Activated CD8-positive, alpha-beta memory T cell treated with anti-CD3 and anti-CD28 coated beads, Interleukin-2, amount 10 ng/mL, durations not matched to agents 7 days and 5 days (primary cell): ENCODE results near the gene PHC3. TPM values are rescaled to one million over a fixed set of nuclear protein-coding genes. Genes with fewer than 3 reads are reported as not detected.
"Not testable (repeated sequence)": the region's sequence is repeated elsewhere in the genome, so short reads cannot be mapped to it uniquely, and the experiment has no call there.

Experiments used
- ATAC-seq: fragments of 150-1000 bp; cut with Tn5 transposase; one replicate; pipeline ENCODE4 v1.10.0; 2021; ENCODE audit warnings: moderate library complexity
- CTCF ChIA-PET: fragments of 350-600 bp; sonication (Branson Sonifier 250); formaldehyde crosslinking; loops from one replicate; lab custom pipeline; 2021; ENCODE audit warnings: antibody characterized with exemption; lab: Charles Lee
- DNase-seq: peaks from one replicate; pipeline ENCODE4 v3.0.0-alpha.2; 2020
- H3K27ac Mint-ChIP-seq: one replicate; pipeline ENCODE4 v1.8.0; 2021; ENCODE audit warnings: mild to moderate bottlenecking, mixed read lengths
- H3K27me3 Mint-ChIP-seq: one replicate; pipeline ENCODE4 v1.8.0; 2021; ENCODE audit warnings: mixed read lengths
- H3K36me3 Mint-ChIP-seq: one replicate; pipeline ENCODE4 v1.8.0; 2021; ENCODE audit warnings: mild to moderate bottlenecking, mixed read lengths
- H3K4me1 Mint-ChIP-seq: one replicate; pipeline ENCODE4 v1.8.0; 2021; ENCODE audit warnings: mixed read lengths
- H3K4me3 Mint-ChIP-seq: one replicate; pipeline ENCODE4 v1.8.0; 2021; ENCODE audit warnings: mild to moderate bottlenecking, moderate library complexity, mixed read lengths
- H3K9me3 Mint-ChIP-seq: one replicate; pipeline ENCODE4 v1.8.0; 2022; ENCODE audit warnings: low read depth, mixed read lengths
- total RNA-seq, 2 experiments: library from RNA; stranded (reverse); gene quantifications; one replicate each; pipeline ENCODE4 v1.2.3, GENCODE V29; 2021

The PHC3 gene
- total RNA-seq, 2 experiments from 2014 or later: 51.4 to 78.3 TPM

GRCh38 chr3:170142373-170142772 is 39.2 kb downstream of the PHC3 start:
- DNase-seq (no peak), ATAC-seq (no peak)
- H3K4me1 Mint-ChIP-seq: peaks cover 14% of the 10 kb centered on the region
- CTCF ChIA-PET: interaction anchor here (1.2 kb wide), 1 partner anchor 15 kb away, joined by 3 read pairs; no protein-coding TSS in a partner anchor
- H3K36me3 Mint-ChIP-seq: peaks cover 21% of the 10 kb centered on the region
- H3K9me3 Mint-ChIP-seq: no peaks in the 10 kb centered on the region
- H3K4me3 Mint-ChIP-seq: no peak overlapping the region
- no peaks in the 10 kb centered on the region for H3K27me3 Mint-ChIP-seq
- no peak overlapping the region for H3K27ac Mint-ChIP-seq

GRCh38 chr3:170137986-170138385 is 43.5 kb downstream of the PHC3 start:
- CTCF ChIA-PET: no interaction called here
- Mint-ChIP-seq H3K27ac (no peak overlapping the region), H3K36me3 (peaks cover 41% of the 10 kb centered on the region), H3K9me3 (peaks cover 6% of the 10 kb centered on the region), H3K4me1 (peaks cover 7% of the 10 kb centered on the region), H3K27me3 (no peaks in the 10 kb centered on the region), H3K4me3 (no peak overlapping the region)
- DNase-seq (no peak), ATAC-seq (no peak)

GRCh38 chr3:170132335-170132734 is 49.2 kb downstream of the PHC3 start:
- DNase-seq: no peak
- CTCF ChIA-PET: no interaction called here
- H3K27ac Mint-ChIP-seq: no peak overlapping the region

GRCh38 chr3:170130532-170130931 is 51.0 kb downstream of the PHC3 start:
- Mint-ChIP-seq H3K27me3 (no peaks in the 10 kb centered on the region), H3K36me3 (peaks cover 51% of the 10 kb centered on the region), H3K9me3 (peaks cover 6% of the 10 kb centered on the region), H3K4me3 (no peak overlapping the region), H3K4me1 (peaks cover 24% of the 10 kb centered on the region), H3K27ac (no peak overlapping the region)
- ATAC-seq (no peak), DNase-seq (no peak)
- CTCF ChIA-PET: no interaction called here

More at GRCh38 chr3:170132335-170132734, 49.2 kb downstream of the PHC3 start:
- Mint-ChIP-seq H3K36me3 (peaks cover 61% of the 10 kb centered on the region), H3K9me3 (peaks cover 6% of the 10 kb centered on the region), H3K4me1 (peaks cover 24% of the 10 kb centered on the region), H3K27me3 (no peaks in the 10 kb centered on the region), H3K4me3 (no peak overlapping the region)
- no peak for ATAC-seq

GRCh38 chr3:170128977-170129431 is 52.5 kb downstream of the PHC3 start:
- no peaks in the 10 kb centered on the region for H3K27me3 Mint-ChIP-seq
- ATAC-seq: peak; percentile 83
- peaks cover 45% of the 10 kb centered on the region for H3K36me3 Mint-ChIP-seq
- DNase-seq: peak; percentile 49
- H3K9me3 Mint-ChIP-seq: peaks cover 2% of the 10 kb centered on the region
- CTCF ChIA-PET: interaction anchor here (0.7 to 1.4 kb wide), 6 partner anchors 14 to 228 kb away, joined by 3 to 5 read pairs (median 4); no protein-coding TSS in a partner anchor
- H3K4me3 Mint-ChIP-seq: peak overlapping the region; percentile 2
- H3K4me1 Mint-ChIP-seq: peaks cover 24% of the 10 kb centered on the region
- H3K27ac Mint-ChIP-seq: peak overlapping the region; percentile 78

- peak; percentile 71 for DNase-seq
- Mint-ChIP-seq H3K4me1 (peaks cover 20% of the 10 kb centered on the region), H3K36me3 (peaks cover 40% of the 10 kb centered on the region), H3K4me3 (peak overlapping the region; percentile 2), H3K27me3 (no peaks in the 10 kb centered on the region), H3K27ac (peak overlapping the region; percentile 78), H3K9me3 (peaks cover under 1% of the 10 kb centered on the region)
- peak; percentile 59 for ATAC-seq
- CTCF ChIA-PET: interaction anchor here (1.1 to 1.4 kb wide), 4 partner anchors 14 to 141 kb away, joined by 3 to 5 read pairs (median 4); no protein-coding TSS in a partner anchor
These were observed 53.1 kb downstream of the PHC3 start for GRCh38 chr3:170128259-170128976.

GRCh38 chr3:170117134-170117533 is 64.4 kb downstream of the PHC3 start:
- no peak for ATAC-seq
- CTCF ChIA-PET: interaction anchor here (2.0 kb wide), 1 partner anchor 38 kb away, joined by 7 read pairs; no protein-coding TSS in a partner anchor
- DNase-seq: no peak
- Mint-ChIP-seq H3K36me3 (peaks cover 36% of the 10 kb centered on the region), H3K27ac (peak overlapping the region; percentile 39), H3K4me3 (no peak overlapping the region), H3K4me1 (no peaks in the 10 kb centered on the region), H3K27me3 (no peaks in the 10 kb centered on the region), H3K9me3 (no peaks in the 10 kb centered on the region)

GRCh38 chr3:170114165-170114564 is 67.4 kb downstream of the PHC3 start:
- H3K27me3 Mint-ChIP-seq, H3K27ac Mint-ChIP-seq, H3K4me3 Mint-ChIP-seq, H3K9me3 Mint-ChIP-seq, DNase-seq, ATAC-seq: not testable (repeated sequence)
- Mint-ChIP-seq H3K36me3 (peaks cover 41% of the 10 kb centered on the region), H3K4me1 (peaks cover 11% of the 10 kb centered on the region)
- CTCF ChIA-PET: interaction anchor here (0.8 kb wide), 1 partner anchor 15 kb away, joined by 3 read pairs; no protein-coding TSS in a partner anchor

GRCh38 chr3:170111147-170111771 is 70.3 kb downstream of the PHC3 start:
- ATAC-seq (no peak), DNase-seq (no peak)
- H3K9me3 Mint-ChIP-seq: no peaks in the 10 kb centered on the region
- H3K4me1 Mint-ChIP-seq: peaks cover 11% of the 10 kb centered on the region
- H3K36me3 Mint-ChIP-seq: peaks cover 49% of the 10 kb centered on the region
- H3K27ac Mint-ChIP-seq: no peak overlapping the region
- H3K4me3 Mint-ChIP-seq: no peak overlapping the region
- CTCF ChIA-PET: no interaction called here
- H3K27me3 Mint-ChIP-seq: no peaks in the 10 kb centered on the region

- Mint-ChIP-seq H3K9me3 (no peaks in the 10 kb centered on the region), H3K4me3 (no peak overlapping the region), H3K27me3 (no peaks in the 10 kb centered on the region), H3K36me3 (peaks cover 47% of the 10 kb centered on the region), H3K4me1 (peaks cover 11% of the 10 kb centered on the region), H3K27ac (no peak overlapping the region)
- no peak for ATAC-seq
- no peak for DNase-seq
- CTCF ChIA-PET: no interaction called here
These were observed 71.8 kb downstream of the PHC3 start for GRCh38 chr3:170109579-170110293.

GRCh38 chr3:170108955-170109354 is 72.6 kb downstream of the PHC3 start:
- Mint-ChIP-seq H3K27me3 (no peaks in the 10 kb centered on the region), H3K36me3 (peaks cover 48% of the 10 kb centered on the region), H3K4me1 (peaks cover 11% of the 10 kb centered on the region), H3K4me3 (no peak overlapping the region), H3K27ac (no peak overlapping the region), H3K9me3 (no peaks in the 10 kb centered on the region)
- CTCF ChIA-PET: no interaction called here
- ATAC-seq (no peak), DNase-seq (no peak)

- no peak for ATAC-seq
- no peak overlapping the region for H3K27ac Mint-ChIP-seq
These were observed 73.6 kb downstream of the PHC3 start for GRCh38 chr3:170107941-170108340.

GRCh38 chr3:170102431-170102830 is 79.1 kb downstream of the PHC3 start:
- Mint-ChIP-seq H3K27ac (no peak overlapping the region), H3K36me3 (peaks cover 50% of the 10 kb centered on the region), H3K4me3 (no peak overlapping the region), H3K4me1 (peaks cover 15% of the 10 kb centered on the region), H3K27me3 (no peaks in the 10 kb centered on the region), H3K9me3 (no peaks in the 10 kb centered on the region)
- ATAC-seq: no peak
- CTCF ChIA-PET: interaction anchor here (1.1 kb wide), 1 partner anchor 19 kb away, joined by 3 read pairs; no protein-coding TSS in a partner anchor
- no peak for DNase-seq

More at GRCh38 chr3:170107941-170108340, 73.6 kb downstream of the PHC3 start:
- no peaks in the 10 kb centered on the region for H3K9me3 Mint-ChIP-seq
- no peak overlapping the region for H3K4me3 Mint-ChIP-seq
- H3K4me1 Mint-ChIP-seq: peaks cover 11% of the 10 kb centered on the region
- no peaks in the 10 kb centered on the region for H3K27me3 Mint-ChIP-seq
- CTCF ChIA-PET: no interaction called here
- no peak for DNase-seq
- H3K36me3 Mint-ChIP-seq: peaks cover 42% of the 10 kb centered on the region
